ENCODE data around the gene STOX2. TPM values are rescaled to one million over a fixed set of nuclear protein-coding genes. Genes with fewer than 3 reads are reported as not detected.

STOX2 gene
- polyA plus RNA-seq, 4 donors: 0.27 to 2.7 (median 2.0) TPM; not detected in 1

GRCh38 chr4:183959319-183960045 is 54.4 kb downstream of the STOX2 start:
- DNase-seq (no peak), FAIRE-seq (no peak)
- peak overlapping the region in 1 of 3 donors; percentile 11 for H3K4me3 ChIP-seq (ENCODE audit: low read depth in 1 of 3, low read length in 3 of 3)
- WGBS, 3 donors: 72 to 77% (median 74%) methylated on average over 10 of the region's 10 CpGs
- no peaks in the 10 kb centered on the region for H3K36me3 ChIP-seq (ENCODE audit: control insufficient read depth in 3 of 3, insufficient read depth in 2 of 3, low read depth in 1 of 3, low read length in 3 of 3)
- H3K27me3 ChIP-seq (ENCODE audit: control insufficient read depth in 3 of 3, insufficient read depth in 3 of 3, low read length in 3 of 3): peaks cover 0 to 8% (median 0%) of the 10 kb centered on the region in 3 donors
- peak overlapping the region in 1 of 3 donors; percentile 10 for H3K27ac ChIP-seq (ENCODE audit: low read depth in 1 of 3, low read length in 2 of 3)
- H3K4me1 ChIP-seq (ENCODE audit: control insufficient read depth in 3 of 3, insufficient read depth in 2 of 3, low read depth in 1 of 3, low read length in 2 of 3): peaks cover 0 to 2% (median 0%) of the 10 kb centered on the region in 3 donors
- no peaks in the 10 kb centered on the region for H3K9me3 ChIP-seq (ENCODE audit: control insufficient read depth in 2 of 2, insufficient read depth in 1 of 2, low read depth in 1 of 2, low read length in 1 of 2)

DNA sequence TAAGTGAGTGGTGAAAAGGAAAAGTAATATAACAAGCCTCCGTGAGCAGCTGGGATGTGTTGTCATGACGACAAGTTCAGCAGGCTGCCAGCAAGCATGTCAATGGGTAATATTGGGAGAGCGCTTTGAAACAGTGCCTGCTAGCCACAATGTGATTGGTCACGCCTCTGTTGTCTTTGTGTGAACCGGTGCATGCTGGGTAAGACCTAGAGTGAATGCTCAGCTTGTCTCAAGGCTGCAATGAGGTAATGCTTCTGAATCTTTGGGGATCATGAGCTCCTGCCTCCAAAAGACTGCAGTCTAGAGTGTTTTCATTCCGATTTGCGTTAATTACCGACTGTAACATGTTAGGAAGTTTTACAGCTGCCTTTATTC is 54.9 kb downstream of the STOX2 start:
- Histone ChIP-seq H3K36me3 (ENCODE audit: control insufficient read depth in 3 of 3, insufficient read depth in 2 of 3, low read depth in 1 of 3, low read length in 3 of 3) (no peaks in the 10 kb centered on the region), H3K9me3 (ENCODE audit: control insufficient read depth in 2 of 2, insufficient read depth in 1 of 2, low read depth in 1 of 2, low read length in 1 of 2) (no peaks in the 10 kb centered on the region), H3K4me1 (ENCODE audit: control insufficient read depth in 3 of 3, insufficient read depth in 2 of 3, low read depth in 1 of 3, low read length in 2 of 3) (peaks cover 0 to 2% (median 0%) of the 10 kb centered on the region in 3 donors), H3K4me3 (ENCODE audit: low read depth in 1 of 3, low read length in 3 of 3) (peak overlapping the region in 1 of 3 donors; percentile 11), H3K27ac (ENCODE audit: low read depth in 1 of 3, low read length in 2 of 3) (peak overlapping the region in 2 of 3 donors; percentile 8 to 60), H3K27me3 (ENCODE audit: control insufficient read depth in 3 of 3, insufficient read depth in 3 of 3, low read length in 3 of 3) (peaks cover 0 to 8% (median 0%) of the 10 kb centered on the region in 3 donors)
- WGBS, 3 donors: 17 to 31% (median 23%) methylated on average over 8 of the region's 8 CpGs
- peak; percentile 49 to 69 for DNase-seq
- no peak for FAIRE-seq

DNA sequence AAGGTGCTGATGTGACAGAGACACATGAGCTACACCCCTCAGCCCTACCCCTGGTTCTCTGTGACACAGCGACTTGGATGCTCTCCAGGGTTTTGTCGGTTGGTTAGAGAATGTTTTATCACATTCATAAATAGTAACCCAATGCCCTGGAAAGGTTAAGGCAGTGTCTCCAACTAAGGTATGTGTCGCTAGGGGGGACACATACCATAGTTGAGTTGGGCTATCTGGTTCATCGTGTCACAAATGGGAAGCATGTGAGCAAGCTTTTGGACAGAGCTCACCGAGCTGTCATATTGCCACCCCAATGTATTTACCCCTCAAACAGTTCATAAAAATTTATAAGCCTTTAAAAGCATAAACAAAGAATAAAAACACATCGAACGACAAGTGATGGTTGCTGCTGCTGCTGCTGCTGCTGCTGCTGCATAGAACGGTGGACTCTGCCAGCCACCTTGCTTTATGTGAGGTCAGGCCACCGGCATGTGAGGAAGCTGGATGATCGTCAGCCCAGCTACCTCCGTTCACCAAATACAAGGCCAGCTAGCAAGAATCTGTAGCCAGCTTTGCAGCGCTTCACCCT is 55.9 kb downstream of the STOX2 start:
- Histone ChIP-seq H3K36me3 (ENCODE audit: control insufficient read depth in 3 of 3, insufficient read depth in 2 of 3, low read depth in 1 of 3, low read length in 3 of 3) (no peaks in the 10 kb centered on the region), H3K27ac (ENCODE audit: low read depth in 1 of 3, low read length in 2 of 3) (peak overlapping the region in 1 of 3 donors; percentile 16), H3K4me1 (ENCODE audit: control insufficient read depth in 3 of 3, insufficient read depth in 2 of 3, low read depth in 1 of 3, low read length in 2 of 3) (peaks cover 0 to 2% (median 0%) of the 10 kb centered on the region in 3 donors), H3K4me3 (ENCODE audit: low read depth in 1 of 3, low read length in 3 of 3) (no peak overlapping the region), H3K9me3 (ENCODE audit: control insufficient read depth in 2 of 2, insufficient read depth in 1 of 2, low read depth in 1 of 2, low read length in 1 of 2) (no peaks in the 10 kb centered on the region), H3K27me3 (ENCODE audit: control insufficient read depth in 3 of 3, insufficient read depth in 3 of 3, low read length in 3 of 3) (peaks cover 0 to 11% (median 0%) of the 10 kb centered on the region in 3 donors)
- 39 to 53% (median 44%) methylated on average over 12 of the region's 12 CpGs for WGBS, 3 donors
- DNase-seq (peak in 1 of 2 donors; percentile 7), FAIRE-seq (no peak)

DNA sequence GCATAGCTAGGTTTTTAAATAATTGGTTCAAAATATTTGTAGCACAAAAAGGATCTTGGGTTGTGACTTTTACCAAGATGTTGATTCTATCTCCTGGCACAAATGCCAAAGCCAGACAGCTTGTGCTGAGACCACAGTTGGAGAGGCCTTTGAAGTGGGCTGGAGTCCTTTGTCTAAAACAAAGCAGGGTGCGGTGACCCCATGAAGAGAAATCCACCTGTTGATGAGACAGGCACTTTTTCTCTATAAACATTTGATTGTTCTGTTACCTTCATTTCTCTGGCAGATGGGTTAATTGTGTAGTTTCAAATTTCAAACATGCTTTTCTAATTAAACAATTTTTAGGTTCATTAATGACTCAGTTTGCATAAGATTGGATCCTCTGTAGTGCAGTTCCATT is 56.7 kb downstream of the STOX2 start:
- FAIRE-seq: no peak
- H3K4me3 ChIP-seq (ENCODE audit: low read depth in 1 of 3, low read length in 3 of 3): no peak overlapping the region
- WGBS, 3 donors: 54 to 92% (median 91%) methylated on average over 1 of the region's 1 CpG

DNA sequence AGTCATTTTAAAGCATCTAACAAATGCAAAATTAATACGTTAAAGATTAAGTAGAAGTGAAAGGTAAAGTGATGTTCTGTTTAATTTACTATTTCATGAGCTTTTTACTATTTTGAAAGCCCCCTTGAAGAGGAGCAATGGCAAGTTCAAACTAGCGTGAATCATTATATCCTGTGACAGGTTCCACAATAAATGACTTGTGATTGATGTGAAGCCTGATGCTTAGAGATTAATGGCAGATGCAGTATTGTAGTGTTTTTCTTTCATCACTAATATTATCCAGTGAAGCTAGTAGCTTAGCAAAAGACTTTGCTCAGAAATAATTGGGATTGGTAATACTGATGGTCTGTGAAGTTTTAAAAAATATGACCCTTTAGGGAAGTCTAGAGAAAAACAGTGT is 57.3 kb downstream of the STOX2 start:
- WGBS, 3 donors: 71 to 84% (median 77%) methylated on average over 2 of the region's 2 CpGs

More for the DNA sequence above, 56.7 kb downstream of the STOX2 start:
- no peak overlapping the region for H3K27ac ChIP-seq (ENCODE audit: low read depth in 1 of 3, low read length in 2 of 3)
- H3K4me1 ChIP-seq (ENCODE audit: control insufficient read depth in 3 of 3, insufficient read depth in 2 of 3, low read depth in 1 of 3, low read length in 2 of 3): peaks cover 0 to 2% (median 0%) of the 10 kb centered on the region in 3 donors
- no peaks in the 10 kb centered on the region for H3K36me3 ChIP-seq (ENCODE audit: control insufficient read depth in 3 of 3, insufficient read depth in 2 of 3, low read depth in 1 of 3, low read length in 3 of 3)
- no peak for DNase-seq
- peaks cover 0 to 12% (median 0%) of the 10 kb centered on the region in 3 donors for H3K27me3 ChIP-seq (ENCODE audit: control insufficient read depth in 3 of 3, insufficient read depth in 3 of 3, low read length in 3 of 3)
- no peaks in the 10 kb centered on the region for H3K9me3 ChIP-seq (ENCODE audit: control insufficient read depth in 2 of 2, insufficient read depth in 1 of 2, low read depth in 1 of 2, low read length in 1 of 2)

GRCh38 chr4:183966371-183966770 is 61.3 kb downstream of the STOX2 start:
- DNase-seq (no peak), FAIRE-seq (no peak)
- Histone ChIP-seq H3K27ac (ENCODE audit: low read depth in 1 of 3, low read length in 2 of 3) (no peak overlapping the region), H3K4me1 (ENCODE audit: control insufficient read depth in 3 of 3, insufficient read depth in 2 of 3, low read depth in 1 of 3, low read length in 2 of 3) (no peaks in the 10 kb centered on the region), H3K36me3 (ENCODE audit: control insufficient read depth in 3 of 3, insufficient read depth in 2 of 3, low read depth in 1 of 3, low read length in 3 of 3) (no peaks in the 10 kb centered on the region), H3K9me3 (ENCODE audit: control insufficient read depth in 2 of 2, insufficient read depth in 1 of 2, low read depth in 1 of 2, low read length in 1 of 2) (no peaks in the 10 kb centered on the region), H3K4me3 (ENCODE audit: low read depth in 1 of 3, low read length in 3 of 3) (no peak overlapping the region), H3K27me3 (ENCODE audit: control insufficient read depth in 3 of 3, insufficient read depth in 3 of 3, low read length in 3 of 3) (peaks cover 0 to 3% (median 0%) of the 10 kb centered on the region in 3 donors)
- WGBS, 3 donors: 86 to 88% (median 86%) methylated on average over 8 of the region's 8 CpGs

More for the DNA sequence above, 57.3 kb downstream of the STOX2 start:
- Histone ChIP-seq H3K27me3 (ENCODE audit: control insufficient read depth in 3 of 3, insufficient read depth in 3 of 3, low read length in 3 of 3) (peaks cover 0 to 12% (median 0%) of the 10 kb centered on the region in 3 donors), H3K9me3 (ENCODE audit: control insufficient read depth in 2 of 2, insufficient read depth in 1 of 2, low read depth in 1 of 2, low read length in 1 of 2) (no peaks in the 10 kb centered on the region), H3K4me1 (ENCODE audit: control insufficient read depth in 3 of 3, insufficient read depth in 2 of 3, low read depth in 1 of 3, low read length in 2 of 3) (peaks cover 0 to 2% (median 0%) of the 10 kb centered on the region in 3 donors), H3K36me3 (ENCODE audit: control insufficient read depth in 3 of 3, insufficient read depth in 2 of 3, low read depth in 1 of 3, low read length in 3 of 3) (no peaks in the 10 kb centered on the region), H3K4me3 (ENCODE audit: low read depth in 1 of 3, low read length in 3 of 3) (no peak overlapping the region), H3K27ac (ENCODE audit: low read depth in 1 of 3, low read length in 2 of 3) (no peak overlapping the region)
- FAIRE-seq: no peak
- DNase-seq: no peak

DNA sequence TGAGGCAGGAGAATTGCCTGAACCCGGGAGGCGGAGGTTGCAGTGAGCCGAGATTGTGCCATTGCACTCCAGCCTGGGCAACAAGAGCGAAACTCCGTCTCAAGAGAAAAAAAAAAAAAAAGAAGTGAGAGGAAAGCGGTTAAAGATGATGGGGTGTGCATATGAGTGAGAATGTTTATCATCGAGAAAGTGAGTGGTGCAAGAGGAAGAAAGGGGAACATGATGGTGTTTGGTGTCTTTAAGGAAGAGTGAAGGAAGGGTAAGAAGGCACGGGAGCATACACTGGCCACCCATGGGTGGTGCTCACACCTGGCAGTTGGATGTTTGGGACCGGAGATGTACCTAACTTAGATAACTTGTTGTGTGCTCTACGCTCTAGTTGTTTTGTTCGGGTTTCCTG is 62.2 kb downstream of the STOX2 start:
- Histone ChIP-seq H3K4me1 (ENCODE audit: control insufficient read depth in 3 of 3, insufficient read depth in 2 of 3, low read depth in 1 of 3, low read length in 2 of 3) (no peaks in the 10 kb centered on the region), H3K36me3 (ENCODE audit: control insufficient read depth in 3 of 3, insufficient read depth in 2 of 3, low read depth in 1 of 3, low read length in 3 of 3) (no peaks in the 10 kb centered on the region), H3K27ac (ENCODE audit: low read depth in 1 of 3, low read length in 2 of 3) (no peak overlapping the region), H3K9me3 (ENCODE audit: control insufficient read depth in 2 of 2, insufficient read depth in 1 of 2, low read depth in 1 of 2, low read length in 1 of 2) (no peaks in the 10 kb centered on the region), H3K4me3 (ENCODE audit: low read depth in 1 of 3, low read length in 3 of 3) (no peak overlapping the region), H3K27me3 (ENCODE audit: control insufficient read depth in 3 of 3, insufficient read depth in 3 of 3, low read length in 3 of 3) (peaks cover 0 to 3% (median 0%) of the 10 kb centered on the region in 3 donors)
- 90 to 93% (median 93%) methylated on average over 11 of the region's 11 CpGs for WGBS, 3 donors
- FAIRE-seq: no peak
- no peak for DNase-seq

GRCh38 chr4:183968502-183968901 is 63.4 kb downstream of the STOX2 start:
- no peak for FAIRE-seq
- WGBS, 3 donors: 46 to 52% (median 51%) methylated on average over 6 of the region's 6 CpGs
- H3K27me3 ChIP-seq (ENCODE audit: control insufficient read depth in 3 of 3, insufficient read depth in 3 of 3, low read length in 3 of 3): peaks cover 0 to 3% (median 0%) of the 10 kb centered on the region in 3 donors

More at GRCh38 chr4:183968502-183968901, 63.4 kb downstream of the STOX2 start:
- H3K36me3 ChIP-seq (ENCODE audit: control insufficient read depth in 3 of 3, insufficient read depth in 2 of 3, low read depth in 1 of 3, low read length in 3 of 3): no peaks in the 10 kb centered on the region
- no peak overlapping the region for H3K27ac ChIP-seq (ENCODE audit: low read depth in 1 of 3, low read length in 2 of 3)
- no peaks in the 10 kb centered on the region for H3K9me3 ChIP-seq (ENCODE audit: control insufficient read depth in 2 of 2, insufficient read depth in 1 of 2, low read depth in 1 of 2, low read length in 1 of 2)
- no peak for DNase-seq
- H3K4me1 ChIP-seq (ENCODE audit: control insufficient read depth in 3 of 3, insufficient read depth in 2 of 3, low read depth in 1 of 3, low read length in 2 of 3): no peaks in the 10 kb centered on the region
- no peak overlapping the region for H3K4me3 ChIP-seq (ENCODE audit: low read depth in 1 of 3, low read length in 3 of 3)

Measured in small intestine (tissue), 7 donors.